Transverse colon (tissue), 4 donors: ENCODE measurements around the gene RMND5A.
"Not testable (repeated sequence)": the region's sequence is repeated elsewhere in the genome, so short reads cannot be mapped to it uniquely, and the experiment has no call there.

Experiments used
- CTCF ChIP-seq, 5 experiments: fragments of 200-600 bp in 3 of 5; fragments of 450-650 bp in 2 of 5; sonication (generic) in 3 of 5; IDR thresholded peaks; 1 replicate in 2 of 5; 2 replicates in 3 of 5; pipeline ENCODE4 v1.5.1; 2016 to 2017; ENCODE audit warnings: antibody characterized with exemption in 5 of 5, inconsistent platforms in 3 of 5, mild to moderate bottlenecking in 2 of 5, moderate library complexity in 1 of 5
- EP300 ChIP-seq: sonication (generic); formaldehyde crosslinking; IDR thresholded peaks from one replicate; pipeline ENCODE4 v1.6.1; 2017; ENCODE audit warnings: antibody characterized with exemption, low read depth
- POLR2AphosphoS5 ChIP-seq, 3 donors: sonication (generic); formaldehyde crosslinking; IDR thresholded peaks; one replicate each; pipeline ENCODE4 v1.6.1; 2016; ENCODE audit warnings: antibody characterized with exemption in 3 of 3

GRCh38 chr2:86719263-86719636 is 841 bp upstream of the RMND5A start:
- TF ChIP-seq CTCF (IDR thresholded peaks at IDR 0.05); EP300; POLR2AphosphoS5 (IDR thresholded peaks at IDR 0.05): not testable (repeated sequence)
